HepG2 (cell line): ENCODE measurements around the gene DOK4. TPM values are rescaled to one million over a fixed set of nuclear protein-coding genes. Genes with fewer than 3 reads are reported as not detected.

ENCODE experiments used
- CBFB ChIP-seq: sonication (generic); formaldehyde crosslinking; IDR thresholded peaks from 2 replicates; pipeline ENCODE4 v1.4.0; 2020; ENCODE audit warnings: missing genetic modification reagents
- ETS1 ChIP-seq: sonication (generic); formaldehyde crosslinking; IDR thresholded peaks from 2 replicates; pipeline ENCODE4 v1.4.0; 2020; ENCODE audit warnings: missing genetic modification reagents
- NFKBIZ ChIP-seq: IDR thresholded peaks from 2 replicates; pipeline ENCODE4 v1.6.1; 2018; ENCODE audit warnings: missing genetic modification reagents, missing compliant biosample characterization
- NR2F1 ChIP-seq, 2 experiments: fragments of 450-650 bp in 1 of 2; formaldehyde crosslinking in 1 of 2; IDR thresholded peaks; 2 replicates each; pipeline versions ENCODE4 v1.5.0 to v1.6.1; 2016 to 2020; ENCODE audit warnings: mild to moderate bottlenecking in 1 of 2, missing compliant biosample characterization in 1 of 2, missing genetic modification reagents in 1 of 2, moderate library complexity in 1 of 2
- NR2F6 ChIP-seq, 2 experiments: IDR thresholded peaks; 2 replicates each; pipeline ENCODE4 v1.6.1; 2016; ENCODE audit warnings: antibody characterized with exemption in 1 of 2, mild to moderate bottlenecking in 1 of 2
- SRF ChIP-seq: IDR thresholded peaks from 2 replicates; pipeline ENCODE4 v1.6.1; 2011; ENCODE audit warnings: mild to moderate bottlenecking, low read depth, low read length, moderate library complexity
- ZKSCAN1 ChIP-seq: fragments of 150-350 bp; IDR thresholded peaks from 2 replicates; pipeline ENCODE4 v1.6.1; 2014; ENCODE audit warnings: low read length
- ZNF124 ChIP-seq: sonication (generic); formaldehyde crosslinking; IDR thresholded peaks from 2 replicates; pipeline ENCODE4 v1.4.0; 2020; ENCODE audit warnings: missing genetic modification reagents
- ZNF264 ChIP-seq: sonication (generic); formaldehyde crosslinking; IDR thresholded peaks from 2 replicates; pipeline ENCODE4 v1.4.0; 2020; ENCODE audit warnings: missing genetic modification reagents
- ZNF292 ChIP-seq: sonication (generic); formaldehyde crosslinking; IDR thresholded peaks from 2 replicates; pipeline ENCODE4 v1.8.1; 2022; ENCODE audit warnings: mild to moderate bottlenecking, low read depth, missing genetic modification reagents, borderline replicate concordance
- ZNF414 ChIP-seq: sonication (generic); formaldehyde crosslinking; IDR thresholded peaks from 2 replicates; pipeline ENCODE4 v1.5.0; 2020; ENCODE audit warnings: missing genetic modification reagents
- ZNF563 ChIP-seq: sonication (generic); formaldehyde crosslinking; IDR thresholded peaks from 2 replicates; pipeline ENCODE4 v1.8.0; 2022; ENCODE audit warnings: mild to moderate bottlenecking, moderate library complexity, missing genetic modification reagents
- ZNF572 ChIP-seq: sonication (generic); formaldehyde crosslinking; IDR thresholded peaks from 2 replicates; pipeline ENCODE4 v1.5.1; 2020; ENCODE audit warnings: mild to moderate bottlenecking, missing genetic modification reagents
- ZNF574 ChIP-seq: sonication (generic); formaldehyde crosslinking; IDR thresholded peaks from 2 replicates; pipeline ENCODE4 v1.4.0; 2020; ENCODE audit warnings: missing genetic modification reagents
- ZNF670 ChIP-seq: sonication (generic); formaldehyde crosslinking; IDR thresholded peaks from 2 replicates; pipeline ENCODE4 v1.8.0; 2022; ENCODE audit warnings: mild to moderate bottlenecking, missing genetic modification reagents, borderline replicate concordance
- ZNF687 ChIP-seq: sonication (generic); formaldehyde crosslinking; IDR thresholded peaks from 2 replicates; pipeline ENCODE4 v1.5.1; 2020; ENCODE audit warnings: mild to moderate bottlenecking, missing genetic modification reagents, moderate library complexity
- ZXDC ChIP-seq: sonication (generic); formaldehyde crosslinking; IDR thresholded peaks from 2 replicates; pipeline ENCODE4 v1.5.0; 2020; ENCODE audit warnings: mild to moderate bottlenecking, missing genetic modification reagents
- polyA plus RNA-seq, 8 experiments: library from polyadenylated mRNA; depleted of rRNA in 3 of 8; stranded (reverse) in 7 of 8; unstranded in 1 of 8; fragments of >200 nt; fragmentation: Illumina TruSeq in 4 of 8; extraction: Trizol in 4 of 8; gene quantifications; 2 replicates each; pipeline versions ENCODE4 v1.2.1 to v1.2.3, GENCODE V29; 2011 to 2016; ENCODE audit warnings: low read depth in 4 of 8, missing spikeins in 1 of 8, mixed read lengths in 1 of 8; ENCODE audit not compliant: insufficient read depth in 1 of 8
- total RNA-seq, 5 experiments: library from RNA; depleted of rRNA; stranded (reverse); fragments of >200 nt; fragmentation: Illumina TruSeq; extraction: Trizol; gene quantifications; 2 replicates each; pipeline ENCODE4 v1.2.3, GENCODE V29; 2016; ENCODE audit warnings: low read depth in 1 of 5

Gene DOK4
- total and polyA plus RNA-seq, 2 of the 13 experiments (the other 11 are each of a cell fraction or from before 2014, with no cell fraction given), result 52.7 to 70.0 TPM

- no peak for TF ChIP-seq ETS1
- TF ChIP-seq ZKSCAN1, result no peak
- TF ChIP-seq SRF, result no peak
- no peak for TF ChIP-seq ZNF414 (CRISPR knock-in tag)
- TF ChIP-seq ZNF124 (CRISPR knock-in tag), result no peak; the same call in 1 of the 2 replicates
- TF ChIP-seq ZNF687 (CRISPR knock-in tag), result peak; percentile 59
- 0 out of 2 replicates have a peak, but pooled peaks have one; percentile 42 for TF ChIP-seq ZNF292 (CRISPR knock-in tag)
- TF ChIP-seq ZNF670 (CRISPR knock-in tag), result no peak
- TF ChIP-seq ZNF264 (CRISPR knock-in tag), result no peak
- no peak for TF ChIP-seq ZNF574 (CRISPR knock-in tag)
- TF ChIP-seq ZXDC, result no peak
- no peak for TF ChIP-seq CBFB (CRISPR knock-in tag)
- 0 out of 2 replicates have a peak, but pooled peaks have one; percentile 34 for TF ChIP-seq ZNF563 (CRISPR knock-in tag)
- no peak for TF ChIP-seq NFKBIZ (CRISPR knock-in tag)
- peak; percentile 24 for TF ChIP-seq NR2F6 (IDR thresholded peaks at IDR 0.05)
- peak; percentile 40; the same call in 1 of the 2 replicates for TF ChIP-seq NR2F6 (CRISPR knock-in tag; IDR thresholded peaks at IDR 0.05)
- TF ChIP-seq ZNF572, result no peak
- 0 out of 4 replicates have a peak, but pooled peaks of 1 of the 2 experiments have one; percentile 15 for TF ChIP-seq NR2F1 (CRISPR knock-in tag; IDR thresholded peaks at IDR 0.05)
Observed at GRCh38 chr16:57510016-57510871, 24.0 kb upstream of the DOK4 start (continued).
